ENCODE measurements around the gene C5orf58.

GRCh38 chr5:170268153-170268689 lies 35.4 kb downstream of the C5orf58 start:
- TF ChIP-seq CTCF (IDR thresholded peaks at IDR 0.05) = no peak
- TF ChIP-seq POLR2A (IDR thresholded peaks at IDR 0.05) = no peak

Measured in heart left ventricle (tissue), 13 donors.